HG03064 (cell line): ENCODE data around the gene DSE.

Source experiments
- ATAC-seq: cut with Tn5 transposase; IDR thresholded peaks from one replicate; pipeline ENCODE4 v1.9.1; 2021; ENCODE audit warnings: low read depth; ENCODE audit not compliant: unreplicated experiment

DSE gene

GRCh38 chr6:116385921-116386320 is 15.2 kb downstream of the DSE start:
- no peak for ATAC-seq

- peak; percentile 34 for ATAC-seq
Measured at GRCh38 chr6:116386581-116387299, 16.0 kb downstream of the DSE start.

- peak; percentile 52 for ATAC-seq
Measured at GRCh38 chr6:116387374-116387773, 16.6 kb downstream of the DSE start.

- no peak for ATAC-seq
Measured at GRCh38 chr6:116388924-116389323, 18.2 kb downstream of the DSE start.

GRCh38 chr6:116389357-116389756 is 18.6 kb downstream of the DSE start:
- ATAC-seq: no peak

GRCh38 chr6:116390581-116390980 is 19.8 kb downstream of the DSE start:
- ATAC-seq: no peak

- ATAC-seq: no peak
Measured at GRCh38 chr6:116392132-116393013, 21.6 kb downstream of the DSE start.

GRCh38 chr6:116393430-116393829 is 22.7 kb downstream of the DSE start:
- ATAC-seq: no peak

GRCh38 chr6:116395647-116396046 is 24.9 kb downstream of the DSE start:
- ATAC-seq: peak; percentile 40

- ATAC-seq: no peak
Measured at GRCh38 chr6:116396441-116396840, 25.7 kb downstream of the DSE start.

GRCh38 chr6:116397914-116398313 is 27.2 kb downstream of the DSE start:
- ATAC-seq: no peak

GRCh38 chr6:116398316-116399010 is 27.7 kb downstream of the DSE start:
- ATAC-seq: no peak

GRCh38 chr6:116399287-116399686 is 28.5 kb downstream of the DSE start:
- ATAC-seq: no peak

- ATAC-seq: no peak
Measured at GRCh38 chr6:116400328-116400727, 29.6 kb downstream of the DSE start.

GRCh38 chr6:116402108-116402937 is 31.6 kb downstream of the DSE start:
- no peak for ATAC-seq

- ATAC-seq: no peak
Measured at GRCh38 chr6:116403205-116403604, 32.5 kb downstream of the DSE start.

- no peak for ATAC-seq
Measured at GRCh38 chr6:116404696-116405095, 33.9 kb downstream of the DSE start.

GRCh38 chr6:116405138-116405537 is 34.4 kb downstream of the DSE start:
- peak; percentile 66 for ATAC-seq

GRCh38 chr6:116405652-116406356 is 35.1 kb downstream of the DSE start:
- no peak for ATAC-seq
